ENCODE measurements around the gene CPXM1. TPM values are rescaled to one million over a fixed set of nuclear protein-coding genes. Genes with fewer than 3 reads are reported as not detected.

CPXM1 gene
- total RNA-seq, 1 experiment from 2014 or later, result 105 TPM

DNA sequence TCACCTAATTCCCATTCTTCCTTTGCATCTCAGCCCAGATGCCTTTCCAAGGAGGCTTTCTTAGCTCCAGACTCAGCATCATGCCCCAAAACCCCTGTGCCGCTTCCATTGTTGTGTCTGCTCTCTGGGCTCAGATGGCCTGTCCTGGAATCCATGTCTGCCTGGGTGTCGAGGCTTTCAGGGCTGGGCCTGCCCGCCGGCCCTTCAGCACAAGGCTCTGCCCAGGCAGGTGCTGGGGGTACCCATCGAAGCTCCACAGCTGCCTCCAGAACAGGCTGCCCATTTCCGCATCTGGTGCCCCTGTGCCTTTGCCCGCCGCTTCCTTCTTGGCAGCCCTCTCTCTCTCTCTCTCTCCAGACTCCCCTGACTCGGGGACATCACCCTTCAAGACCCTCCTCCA is 1.2 kb downstream of the CPXM1 start:
- Histone ChIP-seq H3K27me3 (ENCODE audit: control insufficient read depth, insufficient read depth, low read length) (peaks cover 37% of the 10 kb centered on the region), H3K36me3 (replicated peaks; ENCODE audit: control insufficient read depth, insufficient read depth, low read length) (peaks cover 6% of the 10 kb centered on the region), H3K4me3 (ENCODE audit: insufficient read depth, low read depth, low read length) (peak overlapping the region; percentile 95)
- no peak for DNase-seq

DNA sequence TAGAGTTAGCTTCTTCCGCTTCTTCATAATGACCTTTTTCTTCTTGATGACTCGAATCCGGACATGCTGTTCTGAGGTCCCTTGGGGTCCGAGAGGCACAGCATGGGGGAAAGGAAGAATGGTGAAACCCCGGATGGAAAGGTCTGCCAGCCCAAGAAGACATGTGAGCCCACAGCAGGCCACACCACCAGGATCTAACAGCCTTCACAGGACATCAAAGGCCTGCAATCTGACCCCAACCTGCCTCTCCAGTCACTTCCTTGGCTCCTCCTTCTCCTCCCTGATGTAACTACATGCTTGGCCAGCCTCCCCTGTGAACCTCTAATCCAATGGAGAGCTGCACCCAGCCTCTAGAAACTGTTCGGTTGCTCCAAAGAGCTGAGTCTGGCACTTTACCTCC is 1.6 kb downstream of the CPXM1 start:
- DNase-seq, result peak; percentile 81
- peak overlapping the region; percentile 95; the same call in 1 of the 2 replicates for H3K4me3 ChIP-seq (ENCODE audit: insufficient read depth, low read depth, low read length)
- peaks cover 33% of the 10 kb centered on the region for H3K27me3 ChIP-seq (ENCODE audit: control insufficient read depth, insufficient read depth, low read length)
- H3K36me3 ChIP-seq (replicated peaks; ENCODE audit: control insufficient read depth, insufficient read depth, low read length), result peaks cover 6% of the 10 kb centered on the region

DNA sequence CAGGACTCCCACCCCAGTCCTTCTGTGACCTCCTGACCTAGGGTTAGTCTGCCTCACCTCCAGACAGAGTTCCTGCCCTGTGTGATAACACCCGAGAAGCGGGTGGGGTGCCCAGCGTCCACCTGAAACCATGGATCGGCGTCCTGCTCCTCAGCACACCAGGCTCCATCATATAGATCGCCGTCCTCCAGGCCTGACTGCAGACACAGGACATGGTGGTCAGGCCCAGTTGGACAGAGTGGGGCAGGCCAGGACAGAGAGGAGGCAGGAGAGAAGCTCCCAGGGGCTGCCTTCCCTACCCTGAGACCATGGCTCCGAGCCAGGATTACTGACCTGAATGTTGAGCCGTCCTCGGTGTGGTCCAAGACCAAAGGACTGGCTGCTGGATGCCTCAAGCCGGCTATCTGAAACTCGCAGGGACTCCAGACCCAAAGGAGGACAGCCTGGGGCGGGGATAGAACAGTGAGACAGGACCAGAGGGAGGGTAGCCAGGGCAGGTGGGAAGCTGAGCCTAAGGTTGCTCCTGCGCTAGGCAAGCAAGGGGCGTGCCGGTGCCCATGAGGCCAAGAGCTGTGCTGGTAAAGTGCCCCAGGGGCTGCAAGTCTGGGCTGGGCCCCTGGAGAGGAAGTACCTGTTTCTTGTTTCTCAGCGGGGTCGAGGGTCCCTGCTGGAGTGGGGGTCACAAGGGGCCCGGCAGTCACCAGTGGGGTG is 2.2 kb downstream of the CPXM1 start:
- Histone ChIP-seq H3K4me3 (ENCODE audit: insufficient read depth, low read depth, low read length) (no peak overlapping the region), H3K27me3 (ENCODE audit: control insufficient read depth, insufficient read depth, low read length) (peaks cover 28% of the 10 kb centered on the region), H3K36me3 (replicated peaks; ENCODE audit: control insufficient read depth, insufficient read depth, low read length) (peaks cover 6% of the 10 kb centered on the region)
- no peak for DNase-seq

DNA sequence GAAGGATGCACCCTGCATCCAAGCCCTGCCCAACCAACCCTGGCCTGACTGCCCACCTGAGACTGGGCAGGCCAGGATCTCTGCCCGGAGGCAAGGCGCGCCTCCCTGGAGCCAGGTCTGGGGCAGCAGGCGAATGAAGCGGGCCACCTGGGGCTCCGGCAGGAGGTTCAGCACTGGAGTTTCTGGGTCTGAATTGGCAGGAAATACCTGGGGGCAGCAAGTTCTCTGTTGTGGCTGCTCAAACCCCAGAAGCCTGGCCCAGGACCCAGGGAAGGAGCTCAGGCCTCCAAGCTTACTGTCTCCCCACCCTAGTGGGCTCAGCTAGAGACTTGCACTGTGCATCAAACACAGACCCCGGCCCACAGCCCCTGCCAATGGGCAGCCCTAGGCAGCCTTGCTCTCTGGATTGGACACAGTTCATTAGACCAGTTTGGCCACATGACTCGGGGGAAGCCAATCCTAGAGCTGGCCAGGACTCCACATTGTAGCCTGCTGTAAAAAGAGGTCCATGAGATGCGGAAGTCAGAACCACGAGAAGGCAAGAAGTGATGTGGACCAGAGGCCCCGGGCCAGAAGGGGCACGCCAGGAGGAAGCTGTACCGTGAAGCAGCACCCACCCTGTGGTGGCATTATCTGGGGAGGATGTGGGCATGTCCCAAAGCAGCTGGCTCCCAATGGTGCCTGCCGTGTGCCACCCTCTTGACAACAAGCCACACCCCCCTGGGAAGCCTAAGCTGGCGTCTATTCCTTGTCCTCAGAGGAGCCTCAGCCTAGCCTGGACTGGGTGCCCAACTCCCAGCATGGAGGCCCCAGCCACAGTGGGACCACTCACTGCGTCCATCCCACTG is 3.1 kb downstream of the CPXM1 start:
- peaks cover 6% of the 10 kb centered on the region for H3K36me3 ChIP-seq (replicated peaks; ENCODE audit: control insufficient read depth, insufficient read depth, low read length)
- no peak for DNase-seq
- H3K4me3 ChIP-seq (ENCODE audit: insufficient read depth, low read depth, low read length), result no peak overlapping the region
- H3K27me3 ChIP-seq (ENCODE audit: control insufficient read depth, insufficient read depth, low read length), result peaks cover 19% of the 10 kb centered on the region

DNA sequence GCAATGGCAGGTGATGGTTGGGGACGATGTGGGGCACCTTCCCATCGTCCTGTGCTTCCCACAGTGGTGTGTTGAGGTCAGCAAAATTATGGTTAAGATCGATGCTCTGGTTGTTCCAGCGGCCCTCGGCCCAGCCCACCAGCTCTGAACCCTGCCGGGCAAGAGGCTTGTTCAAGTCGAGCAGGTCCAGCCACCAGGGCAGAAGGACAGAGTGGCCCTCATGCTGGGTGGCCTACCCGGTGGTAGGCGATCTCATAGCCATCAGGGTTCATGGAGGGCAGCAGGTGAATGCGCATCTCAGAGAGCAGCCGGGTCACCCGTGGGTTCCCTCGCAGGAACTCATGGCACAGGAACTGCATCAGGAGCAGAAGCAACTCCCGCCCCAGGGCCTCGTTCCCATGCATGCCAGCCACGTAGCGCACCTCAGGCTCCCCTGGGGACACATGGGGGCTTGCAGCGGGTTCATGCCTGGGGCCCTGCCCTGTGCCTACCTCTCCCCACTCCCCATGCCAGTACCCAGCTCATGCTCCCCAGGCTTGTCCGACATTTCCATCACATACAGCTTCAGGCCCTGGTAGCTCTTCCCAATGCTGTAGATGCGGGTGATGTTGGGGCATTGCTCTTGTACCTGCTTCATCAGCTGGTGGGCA is 4.3 kb downstream of the CPXM1 start:
- peaks cover 9% of the 10 kb centered on the region for H3K27me3 ChIP-seq (ENCODE audit: control insufficient read depth, insufficient read depth, low read length)
- H3K36me3 ChIP-seq (replicated peaks; ENCODE audit: control insufficient read depth, insufficient read depth, low read length), result peaks cover 6% of the 10 kb centered on the region
- no peak for DNase-seq
- H3K4me3 ChIP-seq (ENCODE audit: insufficient read depth, low read depth, low read length), result no peak overlapping the region

DNA sequence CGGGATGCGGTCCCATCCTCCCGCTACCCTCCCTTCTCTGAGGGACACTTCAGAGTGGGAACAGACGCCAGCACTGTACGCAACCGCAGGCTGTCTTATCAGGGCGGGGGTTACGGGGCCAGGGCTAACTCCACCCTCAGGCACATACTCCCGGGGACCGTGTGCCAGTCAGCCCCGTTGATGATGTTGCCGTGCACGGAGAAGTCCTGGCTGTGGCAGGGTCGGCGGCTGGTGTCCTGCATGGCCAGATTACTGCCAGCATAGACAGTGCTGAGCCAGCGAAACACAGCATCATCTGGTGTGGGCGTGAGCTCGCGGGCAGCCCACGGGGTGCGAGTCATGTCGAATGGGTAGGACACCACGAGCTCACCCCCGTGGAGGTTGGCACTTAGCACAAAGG is 5.0 kb downstream of the CPXM1 start:
- no peak for DNase-seq
- Histone ChIP-seq H3K4me3 (ENCODE audit: insufficient read depth, low read depth, low read length) (no peak overlapping the region), H3K36me3 (replicated peaks; ENCODE audit: control insufficient read depth, insufficient read depth, low read length) (peaks cover 6% of the 10 kb centered on the region), H3K27me3 (ENCODE audit: control insufficient read depth, insufficient read depth, low read length) (peaks cover 4% of the 10 kb centered on the region; the same call in 1 of the 2 replicates)

DNA sequence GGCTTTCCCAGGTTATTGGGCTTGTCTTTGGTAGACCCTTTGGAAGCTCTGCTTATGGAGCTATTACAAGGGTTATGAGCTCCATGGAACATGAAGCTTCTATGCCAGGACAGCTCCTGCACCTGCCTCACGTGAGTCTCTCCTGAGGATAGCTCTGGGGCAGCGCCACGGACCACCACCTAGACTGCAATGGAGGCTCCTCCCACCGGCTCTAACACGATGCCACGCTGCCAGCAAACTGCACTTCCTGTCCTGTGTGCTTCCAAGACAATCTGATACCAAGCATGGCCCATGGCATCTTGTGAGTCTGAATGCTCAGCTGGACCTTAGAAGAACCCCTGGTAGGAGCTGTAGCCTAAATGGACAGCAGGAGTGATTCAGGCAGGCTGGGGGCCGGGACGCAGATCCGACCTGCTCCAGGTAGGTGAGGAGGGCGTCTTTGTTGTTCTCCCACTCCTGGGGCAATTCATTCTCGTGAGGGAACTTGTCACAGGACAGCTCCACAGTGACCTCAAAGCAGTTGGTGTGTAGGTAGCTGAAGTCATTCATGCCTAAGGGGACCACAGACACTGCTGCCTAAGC is 5.5 kb downstream of the CPXM1 start:
- Histone ChIP-seq H3K4me3 (ENCODE audit: insufficient read depth, low read depth, low read length) (no peak overlapping the region), H3K36me3 (replicated peaks; ENCODE audit: control insufficient read depth, insufficient read depth, low read length) (peaks cover 6% of the 10 kb centered on the region), H3K27me3 (ENCODE audit: control insufficient read depth, insufficient read depth, low read length) (peaks cover 2% of the 10 kb centered on the region; the same call in 1 of the 2 replicates)
- no peak for DNase-seq

DNA sequence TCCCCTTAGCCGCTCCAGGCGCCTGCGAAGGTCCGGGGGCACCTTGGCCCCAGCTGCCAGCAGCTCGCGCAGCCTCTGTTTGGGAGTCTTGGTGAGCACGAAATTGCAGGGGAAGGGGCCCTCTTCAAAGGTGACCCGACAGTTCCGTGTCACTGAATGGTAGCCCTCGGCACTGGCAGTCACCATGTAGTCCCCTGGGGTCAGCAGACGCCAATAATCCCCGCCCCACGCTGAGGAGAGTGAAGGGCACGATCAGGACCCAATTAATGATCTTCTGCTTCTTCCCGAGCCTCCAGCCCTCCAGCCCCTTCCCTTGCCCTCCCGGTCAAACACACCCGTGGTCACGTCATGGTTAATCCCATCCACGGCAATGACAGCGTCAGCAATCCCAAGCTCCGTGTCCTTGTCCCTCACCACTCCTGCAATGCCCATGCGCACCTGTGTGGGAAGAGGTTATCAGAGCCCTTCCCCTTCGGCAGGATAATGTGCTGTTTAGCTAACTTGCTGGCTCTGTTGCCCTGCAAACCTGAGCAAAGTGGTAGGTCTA is 6.2 kb downstream of the CPXM1 start:
- H3K36me3 ChIP-seq (replicated peaks; ENCODE audit: control insufficient read depth, insufficient read depth, low read length), result peaks cover 6% of the 10 kb centered on the region
- H3K27me3 ChIP-seq (ENCODE audit: control insufficient read depth, insufficient read depth, low read length), result no peaks in the 10 kb centered on the region
- H3K4me3 ChIP-seq (ENCODE audit: insufficient read depth, low read depth, low read length), result no peak overlapping the region
- DNase-seq, result no peak

DNA sequence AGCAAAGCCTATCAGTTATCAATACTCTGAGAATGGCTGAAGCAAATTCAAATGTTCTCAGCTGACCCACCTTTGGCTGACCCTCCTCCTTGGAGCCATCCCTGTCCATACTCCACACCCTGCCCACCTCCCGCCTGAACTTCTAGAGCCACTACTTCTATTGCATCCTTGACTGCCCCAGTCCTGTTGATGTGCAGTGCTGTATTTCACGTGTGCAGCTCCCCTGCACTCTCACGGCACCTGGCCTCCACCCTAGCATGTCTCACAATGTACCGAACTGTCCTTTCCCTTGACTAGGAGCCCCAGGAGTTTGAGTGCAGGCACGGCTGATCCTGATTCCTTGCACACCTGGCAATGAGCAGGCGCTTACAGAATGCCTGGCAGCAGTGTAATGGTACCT is 7.0 kb downstream of the CPXM1 start:
- no peak for DNase-seq
- no peak overlapping the region for H3K4me3 ChIP-seq (ENCODE audit: insufficient read depth, low read depth, low read length)
- peaks cover 6% of the 10 kb centered on the region for H3K36me3 ChIP-seq (replicated peaks; ENCODE audit: control insufficient read depth, insufficient read depth, low read length)
- no peaks in the 10 kb centered on the region for H3K27me3 ChIP-seq (ENCODE audit: control insufficient read depth, insufficient read depth, low read length)

DNA sequence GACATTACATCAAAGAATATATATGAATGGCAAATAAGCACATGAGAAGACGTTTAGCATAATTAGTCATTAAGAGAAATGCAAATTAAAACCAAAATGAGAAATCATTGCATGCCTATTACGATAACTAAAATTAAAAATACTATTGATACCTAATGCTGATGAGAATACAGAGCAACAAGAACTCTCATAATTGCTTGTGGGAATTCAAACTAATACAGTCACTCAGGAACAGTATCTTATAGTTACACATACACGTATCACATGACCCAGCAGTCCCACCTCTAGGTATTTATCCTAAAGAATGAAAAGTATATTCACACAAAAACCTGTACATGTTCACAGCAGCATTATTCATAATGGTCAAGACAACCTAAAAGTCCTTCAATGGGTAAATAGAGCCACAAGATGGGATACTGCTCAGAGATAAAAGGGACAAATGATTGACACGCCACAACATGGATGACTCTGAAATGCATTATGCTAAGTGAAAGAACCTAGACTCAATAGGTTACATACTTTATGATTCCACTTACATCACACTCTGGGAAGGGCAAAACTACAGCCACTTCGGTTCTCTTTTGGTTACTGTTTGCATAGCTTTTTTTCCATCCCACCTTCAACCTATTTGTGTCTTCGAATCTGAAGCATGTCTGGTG is 16.4 kb downstream of the CPXM1 start:
- DNase-seq, result no peak
- H3K27me3 ChIP-seq (ENCODE audit: control insufficient read depth, insufficient read depth, low read length), result no peaks in the 10 kb centered on the region
- H3K4me3 ChIP-seq (ENCODE audit: insufficient read depth, low read depth, low read length), result no peak overlapping the region
- no peaks in the 10 kb centered on the region for H3K36me3 ChIP-seq (replicated peaks; ENCODE audit: control insufficient read depth, insufficient read depth, low read length)

DNA sequence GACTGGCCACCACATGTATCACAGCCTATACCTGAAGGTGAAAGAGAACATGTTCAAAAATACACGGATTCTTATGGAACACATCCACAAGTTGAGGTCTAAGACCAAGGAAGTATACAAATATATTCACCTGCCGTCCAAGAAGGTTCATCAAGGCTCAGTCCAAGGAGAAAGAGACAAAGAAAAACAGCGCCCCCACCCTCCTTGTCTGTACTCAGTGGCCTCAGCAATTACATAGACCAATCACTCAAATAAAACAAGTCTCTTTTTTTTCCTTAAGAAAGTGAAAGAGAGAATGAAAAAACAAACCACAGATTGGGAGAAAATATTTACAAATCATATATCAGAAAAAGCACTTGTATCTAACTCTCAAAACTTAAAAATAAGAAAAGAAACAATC is 19.5 kb downstream of the CPXM1 start:
- no peaks in the 10 kb centered on the region for H3K36me3 ChIP-seq (replicated peaks; ENCODE audit: control insufficient read depth, insufficient read depth, low read length)
- DNase-seq, result peak; percentile 60
- H3K4me3 ChIP-seq (ENCODE audit: insufficient read depth, low read depth, low read length), result no peak overlapping the region
- no peaks in the 10 kb centered on the region for H3K27me3 ChIP-seq (ENCODE audit: control insufficient read depth, insufficient read depth, low read length)

DNA sequence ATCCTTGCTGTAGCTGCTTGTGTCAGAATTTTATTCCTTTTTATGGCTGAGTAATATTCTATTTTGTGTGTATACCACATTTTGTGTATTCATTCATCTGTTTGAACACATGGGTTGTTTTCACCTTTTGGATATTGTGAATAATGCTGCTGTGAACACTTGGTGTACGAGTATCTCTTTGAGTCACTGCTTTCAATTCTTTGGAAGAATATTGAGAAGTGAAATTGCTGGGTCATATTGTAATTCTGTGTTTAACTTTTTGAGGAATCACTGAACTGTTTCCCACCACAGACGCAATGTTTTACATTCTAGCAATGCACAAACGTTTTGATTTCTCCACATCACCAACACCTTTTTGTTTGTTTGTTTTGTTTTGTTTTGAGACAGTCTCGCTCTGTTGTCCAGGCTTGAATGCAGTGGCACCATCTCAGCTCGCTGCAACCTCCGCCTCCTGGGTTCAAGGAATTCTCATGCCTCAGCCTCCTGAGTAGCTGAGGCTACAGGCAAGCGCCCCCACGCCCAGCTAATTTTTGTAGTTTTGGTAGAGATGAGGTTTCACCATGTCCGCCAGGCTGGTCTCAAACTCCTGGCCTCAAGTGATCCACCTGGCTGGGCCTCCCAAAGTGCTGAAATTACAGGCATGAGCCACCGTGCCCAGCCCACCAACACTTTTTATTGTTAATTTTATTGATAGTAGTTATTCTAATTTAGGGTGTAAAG is 21.7 kb downstream of the CPXM1 start:
- no peaks in the 10 kb centered on the region for H3K27me3 ChIP-seq (ENCODE audit: control insufficient read depth, insufficient read depth, low read length)
- DNase-seq, result no peak
- H3K4me3 ChIP-seq (ENCODE audit: insufficient read depth, low read depth, low read length), result no peak overlapping the region
- H3K36me3 ChIP-seq (replicated peaks; ENCODE audit: control insufficient read depth, insufficient read depth, low read length), result no peaks in the 10 kb centered on the region

DNA sequence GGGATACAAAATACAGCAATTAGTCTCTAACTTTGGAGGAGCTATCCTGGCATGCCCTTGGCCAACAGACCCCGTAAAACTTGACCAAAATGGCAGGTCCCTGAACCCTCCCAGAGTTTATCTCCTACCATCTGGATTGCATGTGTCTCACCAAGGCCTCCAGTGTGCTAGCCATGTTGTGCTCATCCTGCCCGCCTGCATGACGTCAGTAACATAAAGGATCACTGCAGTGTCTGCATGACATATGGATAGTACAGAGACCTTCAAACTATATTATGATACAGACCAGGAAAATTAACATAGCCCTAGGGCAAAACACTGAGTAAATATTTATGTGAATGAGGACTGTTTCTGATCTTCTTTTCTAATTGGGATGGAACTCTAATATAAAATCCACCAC is 25.3 kb downstream of the CPXM1 start:
- DNase-seq, result no peak

More for the DNA sequence above, 25.3 kb downstream of the CPXM1 start:
- no peak overlapping the region for H3K4me3 ChIP-seq (ENCODE audit: insufficient read depth, low read depth, low read length)
- no peaks in the 10 kb centered on the region; the same call in 1 of the 2 replicates for H3K27me3 ChIP-seq (ENCODE audit: control insufficient read depth, insufficient read depth, low read length)
- no peaks in the 10 kb centered on the region for H3K36me3 ChIP-seq (replicated peaks; ENCODE audit: control insufficient read depth, insufficient read depth, low read length)
